Type B pancreatic cell (in vitro differentiated cells): ENCODE results near the gene CPED1. TPM values are rescaled to one million over a fixed set of nuclear protein-coding genes. Genes with fewer than 3 reads are reported as not detected.
"Not testable (repeated sequence)": the region's sequence is repeated elsewhere in the genome, so short reads cannot be mapped to it uniquely, and the experiment has no call there.

Source experiments
- DNase-seq: peaks from one replicate; pipeline ENCODE4 v3.0.0; 2021; ENCODE audit warnings: mixed read lengths; ENCODE audit not compliant: unreplicated experiment; ENCODE audit errors: extremely low spot score
- H3K27ac Mint-ChIP-seq: 2 replicates; pipeline ENCODE4 v1.8.0; 2021; ENCODE audit warnings: mild to moderate bottlenecking, mixed read lengths
- H3K27me3 Mint-ChIP-seq: 2 replicates; pipeline ENCODE4 v1.8.0; 2021; ENCODE audit warnings: mixed read lengths
- H3K36me3 Mint-ChIP-seq: 2 replicates; pipeline ENCODE4 v1.8.0; 2021; ENCODE audit warnings: mixed read lengths
- H3K4me1 Mint-ChIP-seq: one replicate; pipeline ENCODE4 v1.8.0; 2021; ENCODE audit warnings: mixed read lengths; ENCODE audit not compliant: unreplicated experiment
- H3K4me3 Mint-ChIP-seq: 2 replicates; pipeline ENCODE4 v1.8.0; 2021; ENCODE audit warnings: mild to moderate bottlenecking, mixed read lengths
- H3K9me3 Mint-ChIP-seq: 2 replicates; pipeline ENCODE4 v1.8.0; 2021; ENCODE audit warnings: mixed read lengths
- total RNA-seq: library from RNA; stranded (reverse); gene quantifications from 2 replicates; pipeline ENCODE4 v1.2.1, GENCODE V29; 2021; ENCODE audit warnings: low replicate concordance
- TF ChIP-seq, protein P1 (sequence below): fragments of 200-600 bp; sonication (generic); conservative IDR thresholded peaks from 2 replicates; pipeline ENCODE4 v1.5.0; 2021; ENCODE audit warnings: antibody characterized with exemption, mild to moderate bottlenecking

Gene CPED1
- total RNA-seq, 1 donor from 2014 or later, result 45.4 TPM

DNA sequence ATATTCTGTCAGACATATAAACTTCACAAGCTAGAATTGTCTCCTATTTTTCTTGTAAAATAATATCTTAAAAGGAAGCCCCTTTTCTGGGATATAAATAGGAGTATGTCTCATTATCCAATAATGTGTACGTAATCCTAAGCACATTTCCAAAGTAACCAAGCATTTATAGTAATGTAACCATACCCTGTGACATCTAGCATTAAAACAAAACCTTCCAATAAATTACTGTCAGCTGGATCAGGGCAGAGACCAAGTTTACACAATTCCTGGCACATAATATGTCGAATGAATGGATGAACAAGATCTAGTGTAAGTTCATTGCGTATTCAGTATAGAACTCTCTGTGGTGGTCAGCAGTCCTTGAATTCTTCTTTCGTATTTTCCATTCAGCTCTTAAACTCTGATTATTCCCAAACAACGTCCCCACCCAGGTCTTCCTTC lies 14.3 kb downstream of the CPED1 start:
- TF ChIP-seq, protein P1, sequence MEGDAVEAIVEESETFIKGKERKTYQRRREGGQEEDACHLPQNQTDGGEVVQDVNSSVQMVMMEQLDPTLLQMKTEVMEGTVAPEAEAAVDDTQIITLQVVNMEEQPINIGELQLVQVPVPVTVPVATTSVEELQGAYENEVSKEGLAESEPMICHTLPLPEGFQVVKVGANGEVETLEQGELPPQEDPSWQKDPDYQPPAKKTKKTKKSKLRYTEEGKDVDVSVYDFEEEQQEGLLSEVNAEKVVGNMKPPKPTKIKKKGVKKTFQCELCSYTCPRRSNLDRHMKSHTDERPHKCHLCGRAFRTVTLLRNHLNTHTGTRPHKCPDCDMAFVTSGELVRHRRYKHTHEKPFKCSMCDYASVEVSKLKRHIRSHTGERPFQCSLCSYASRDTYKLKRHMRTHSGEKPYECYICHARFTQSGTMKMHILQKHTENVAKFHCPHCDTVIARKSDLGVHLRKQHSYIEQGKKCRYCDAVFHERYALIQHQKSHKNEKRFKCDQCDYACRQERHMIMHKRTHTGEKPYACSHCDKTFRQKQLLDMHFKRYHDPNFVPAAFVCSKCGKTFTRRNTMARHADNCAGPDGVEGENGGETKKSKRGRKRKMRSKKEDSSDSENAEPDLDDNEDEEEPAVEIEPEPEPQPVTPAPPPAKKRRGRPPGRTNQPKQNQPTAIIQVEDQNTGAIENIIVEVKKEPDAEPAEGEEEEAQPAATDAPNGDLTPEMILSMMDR, result no peak
- no peak overlapping the region for H3K27ac Mint-ChIP-seq

DNA sequence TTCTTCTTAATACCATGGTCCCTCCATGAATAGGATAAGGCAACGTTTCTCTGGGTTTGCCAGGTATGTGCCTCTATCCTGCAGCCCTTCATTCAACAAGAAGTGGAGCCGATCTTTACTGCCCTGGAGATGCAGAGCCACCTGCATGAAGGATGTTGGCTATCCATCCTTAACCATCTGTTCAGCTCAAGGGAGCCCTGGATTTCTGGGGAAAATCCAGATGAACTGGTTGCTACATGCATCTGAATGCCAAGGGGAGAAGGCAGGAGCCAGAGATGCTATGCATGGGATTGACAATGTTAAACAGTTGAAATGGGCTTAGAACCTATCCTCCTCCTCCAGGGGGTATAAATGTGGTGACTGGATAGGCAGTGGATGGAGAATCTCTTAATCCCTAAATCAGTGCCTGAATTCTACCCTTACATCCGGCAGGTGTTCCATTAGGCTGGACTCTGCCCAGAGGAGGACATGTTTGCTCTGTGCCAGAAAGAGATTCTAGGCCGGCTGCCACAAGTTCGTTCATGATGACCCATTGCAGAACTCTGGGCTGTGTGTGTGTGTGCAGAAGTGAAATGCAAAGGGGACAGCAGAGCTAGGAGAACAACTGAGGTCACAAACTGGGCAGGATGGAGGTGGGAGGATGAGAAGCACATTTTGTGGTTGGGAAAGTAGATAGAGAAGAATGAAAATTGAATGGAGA lies 15.6 kb downstream of the CPED1 start:
- Mint-ChIP-seq H3K36me3 (no peaks in the 10 kb centered on the region), H3K27ac (no peak overlapping the region), H3K27me3 (peaks cover 6% of the 10 kb centered on the region), H3K4me3 (no peak overlapping the region), H3K4me1 (peaks cover 26% of the 10 kb centered on the region), H3K9me3 (no peaks in the 10 kb centered on the region)
- no peak for DNase-seq
- TF ChIP-seq, protein P1, result no peak

More for the DNA sequence above, 14.3 kb downstream of the CPED1 start:
- no peaks in the 10 kb centered on the region for H3K36me3 Mint-ChIP-seq
- no peak for DNase-seq
- H3K27me3 Mint-ChIP-seq, result peaks cover 6% of the 10 kb centered on the region
- H3K9me3 Mint-ChIP-seq, result no peaks in the 10 kb centered on the region
- no peak overlapping the region for H3K4me3 Mint-ChIP-seq
- H3K4me1 Mint-ChIP-seq, result peaks cover 22% of the 10 kb centered on the region

- H3K9me3 Mint-ChIP-seq, H3K4me3 Mint-ChIP-seq, H3K36me3 Mint-ChIP-seq, H3K27me3 Mint-ChIP-seq, DNase-seq, H3K27ac Mint-ChIP-seq: not testable (repeated sequence)
- peaks cover 23% of the 10 kb centered on the region for H3K4me1 Mint-ChIP-seq
These were observed 16.5 kb downstream of the CPED1 start for GRCh38 chr7:121005058-121005457.

- TF ChIP-seq, protein P1, result no peak
- Mint-ChIP-seq H3K27me3 (peaks cover 6% of the 10 kb centered on the region), H3K27ac (no peak overlapping the region), H3K36me3 (no peaks in the 10 kb centered on the region), H3K9me3 (no peaks in the 10 kb centered on the region), H3K4me1 (peaks cover 21% of the 10 kb centered on the region), H3K4me3 (peak overlapping the region; percentile 16)
- no peak for DNase-seq
These were observed 17.6 kb downstream of the CPED1 start for GRCh38 chr7:121005996-121006584.

GRCh38 chr7:121006711-121007315 lies 18.3 kb downstream of the CPED1 start:
- H3K9me3 Mint-ChIP-seq, result no peaks in the 10 kb centered on the region
- DNase-seq, result no peak

More at GRCh38 chr7:121006711-121007315, 18.3 kb downstream of the CPED1 start:
- TF ChIP-seq, protein P1, result no peak
- no peak overlapping the region for H3K4me3 Mint-ChIP-seq
- no peak overlapping the region for H3K27ac Mint-ChIP-seq
- peaks cover 6% of the 10 kb centered on the region for H3K27me3 Mint-ChIP-seq
- peaks cover 21% of the 10 kb centered on the region for H3K4me1 Mint-ChIP-seq
- no peaks in the 10 kb centered on the region for H3K36me3 Mint-ChIP-seq
